Neural progenitor cell (in vitro differentiated cells): ENCODE data around the gene GATAD2B. TPM values are rescaled to one million over a fixed set of nuclear protein-coding genes. Genes with fewer than 3 reads are reported as not detected.
A peak's percentile ranks its signal among the peaks of the same experiment; 100 is the strongest.

Experiments
- DNase-seq: peaks from one replicate; pipeline ENCODE4 v3.0.0-alpha.2; 2016; ENCODE audit warnings: low spot score
- H2AFZ ChIP-seq: fragments of 200-600 bp; sonication (generic); replicated peaks from 2 replicates; pipeline ENCODE4 v1.6.1; 2016; ENCODE audit warnings: antibody characterized with exemption
- H3F3A ChIP-seq: fragments of 200-600 bp; sonication (generic); 2 replicates; pipeline ENCODE4 v1.6.1; 2016; ENCODE audit warnings: antibody characterized with exemption, low read depth
- H3K27ac ChIP-seq: fragments of 200-600 bp; sonication (generic); 2 replicates; pipeline ENCODE4 v1.5.1; 2016; ENCODE audit warnings: mild to moderate bottlenecking
- H3K27me3 ChIP-seq: fragments of 200-600 bp; sonication (generic); 2 replicates; pipeline ENCODE4 v1.6.1; 2016; ENCODE audit warnings: mild to moderate bottlenecking, moderate library complexity
- H3K36me3 ChIP-seq: fragments of 200-600 bp; sonication (generic); 2 replicates; pipeline ENCODE4 v1.5.1; 2016
- H3K4me1 ChIP-seq: fragments of 200-600 bp; sonication (generic); 2 replicates; pipeline ENCODE4 v1.6.1; 2016; ENCODE audit warnings: mixed run types
- H3K4me2 ChIP-seq: fragments of 200-600 bp; sonication (generic); 2 replicates; pipeline ENCODE4 v1.6.1; 2016
- H3K4me3 ChIP-seq: fragments of 200-600 bp; sonication (generic); 2 replicates; pipeline ENCODE4 v1.5.1; 2016
- H3K79me2 ChIP-seq: fragments of 200-600 bp; sonication (generic); 2 replicates; pipeline ENCODE4 v1.6.1; 2016; ENCODE audit warnings: low read depth
- H3K9ac ChIP-seq: fragments of 200-600 bp; sonication (generic); 2 replicates; pipeline ENCODE4 v1.6.1; 2016
- H3K9me3 ChIP-seq: fragments of 200-600 bp; sonication (generic); 2 replicates; pipeline ENCODE4 v1.5.1; 2016; ENCODE audit warnings: low read depth
- H4K20me1 ChIP-seq: fragments of 200-600 bp; sonication (generic); 2 replicates; pipeline ENCODE4 v1.6.1; 2016; ENCODE audit warnings: low read depth
- H3K27ac Mint-ChIP-seq: 3 replicates; pipeline ENCODE4 v1.8.0; 2021; ENCODE audit warnings: mixed read lengths
- H3K27me3 Mint-ChIP-seq: 2 replicates; pipeline ENCODE4 v1.8.0; 2022; ENCODE audit warnings: low read depth, mild to moderate bottlenecking, inconsistent platforms, moderate library complexity, mixed read lengths; ENCODE audit not compliant: insufficient read depth
- H3K36me3 Mint-ChIP-seq: 3 replicates; pipeline ENCODE4 v1.8.0; 2021; ENCODE audit warnings: mixed read lengths
- H3K4me1 Mint-ChIP-seq: 3 replicates; pipeline ENCODE4 v1.8.0; 2021; ENCODE audit warnings: mixed read lengths
- H3K4me3 Mint-ChIP-seq: 3 replicates; pipeline ENCODE4 v1.8.0; 2021; ENCODE audit warnings: mild to moderate bottlenecking, moderate library complexity, mixed read lengths
- H3K9me3 Mint-ChIP-seq: 3 replicates; pipeline ENCODE4 v1.8.0; 2020; ENCODE audit warnings: mixed read lengths
- CTCF ChIP-seq: fragments of 200-600 bp; sonication (generic); IDR thresholded peaks from 2 replicates; pipeline ENCODE4 v1.5.1; 2017; ENCODE audit warnings: antibody characterized with exemption, mild to moderate bottlenecking
- EZH2 ChIP-seq: fragments of 200-600 bp; sonication (generic); IDR thresholded peaks from 2 replicates; pipeline ENCODE4 v1.6.1; 2017; ENCODE audit warnings: antibody characterized with exemption, mild to moderate bottlenecking, moderate library complexity
- EZH2phosphoT487 ChIP-seq: fragments of 200-600 bp; sonication (generic); IDR thresholded peaks from 2 replicates; pipeline ENCODE4 v1.6.1; 2017; ENCODE audit warnings: antibody characterized with exemption
- total RNA-seq: library from RNA; depleted of rRNA; stranded (reverse); fragments of >200 nt; gene quantifications from 2 replicates; pipeline ENCODE4 v1.2.3, GENCODE V29; 2015; ENCODE audit warnings: low replicate concordance

GATAD2B gene
- total RNA-seq, 1 donor from 2014 or later = 14.8 TPM

- peak overlapping the region; percentile 100 for H3K4me3 Mint-ChIP-seq
- Histone ChIP-seq H4K20me1 (peaks cover 45% of the 10 kb centered on the region), H3K36me3 (no peaks in the 10 kb centered on the region), H3K27ac (peak overlapping the region; percentile 21), H3K4me1 (peaks cover 29% of the 10 kb centered on the region), H3K4me3 (no peak overlapping the region), H3K9me3 (no peaks in the 10 kb centered on the region), H2AFZ (no peak overlapping the region), H3F3A (peaks cover 27% of the 10 kb centered on the region), H3K27me3 (no peaks in the 10 kb centered on the region), H3K4me2 (peak overlapping the region; percentile 66), H3K9ac (no peak overlapping the region), H3K79me2 (peaks cover 75% of the 10 kb centered on the region)
- H3K27me3 Mint-ChIP-seq = peaks cover 11% of the 10 kb centered on the region
- H3K9me3 Mint-ChIP-seq = no peaks in the 10 kb centered on the region
- DNase-seq = no peak
- TF ChIP-seq EZH2phosphoT487 (no peak), CTCF (no peak), EZH2 (no peak)
- H3K4me1 Mint-ChIP-seq = peaks cover 50% of the 10 kb centered on the region
- peaks cover 15% of the 10 kb centered on the region for H3K36me3 Mint-ChIP-seq
- H3K27ac Mint-ChIP-seq = no peak overlapping the region
Measured at GRCh38 chr1:153958961-153959260, 36.1 kb upstream of the GATAD2B start.

- Histone ChIP-seq H3K27ac (peak within 1 kb of the TSS; percentile 81), H2AFZ (peak within 1 kb of the TSS; percentile 38), H3K36me3 (no peaks in the 10 kb centered on the region), H3K9ac (peak within 1 kb of the TSS; percentile 94), H3F3A (peaks cover 23% of the 10 kb centered on the region), H3K9me3 (no peaks in the 10 kb centered on the region), H3K27me3 (no peaks in the 10 kb centered on the region), H3K4me1 (peaks cover 29% of the 10 kb centered on the region), H3K79me2 (peaks cover 80% of the 10 kb centered on the region), H3K4me3 (peak within 1 kb of the TSS; percentile 92), H3K4me2 (peak within 1 kb of the TSS; percentile 92), H4K20me1 (peaks cover 49% of the 10 kb centered on the region)
- TF ChIP-seq CTCF (no peak), EZH2phosphoT487 (no peak), EZH2 (no peak)
- peaks cover 15% of the 10 kb centered on the region for H3K36me3 Mint-ChIP-seq
- H3K27me3 Mint-ChIP-seq = peaks cover 11% of the 10 kb centered on the region
- H3K9me3 Mint-ChIP-seq = no peaks in the 10 kb centered on the region
- peak; percentile 99 for DNase-seq
- H3K4me3 Mint-ChIP-seq = peak within 1 kb of the TSS; percentile 100
- H3K4me1 Mint-ChIP-seq = peaks cover 45% of the 10 kb centered on the region
- peak within 1 kb of the TSS; percentile 97 for H3K27ac Mint-ChIP-seq
Measured at GRCh38 chr1:153958111-153958960, 35.6 kb upstream of the GATAD2B start, which contains the start of gene CRTC2. TSS of gene CRTC2 (minus strand) at chr1:153958612. CDS start at chr1:153958497, 115 bp downstream.

GRCh38 chr1:153957744-153958110, 35.0 kb upstream of the GATAD2B start:
- DNase-seq = no peak
- Mint-ChIP-seq H3K4me3 (peak overlapping the region; percentile 100), H3K27me3 (peaks cover 11% of the 10 kb centered on the region), H3K27ac (peak overlapping the region; percentile 97), H3K4me1 (peaks cover 43% of the 10 kb centered on the region), H3K36me3 (peaks cover 15% of the 10 kb centered on the region), H3K9me3 (no peaks in the 10 kb centered on the region)
- H2AFZ ChIP-seq = peak overlapping the region; percentile 38
- H3K9me3 ChIP-seq = no peaks in the 10 kb centered on the region
- peaks cover 23% of the 10 kb centered on the region for H3F3A ChIP-seq
- peak overlapping the region; percentile 92 for H3K4me3 ChIP-seq
- H3K9ac ChIP-seq = peak overlapping the region; percentile 94
- H3K4me2 ChIP-seq = peak overlapping the region; percentile 92
- H3K4me1 ChIP-seq = peaks cover 29% of the 10 kb centered on the region
- TF ChIP-seq EZH2phosphoT487 (no peak), CTCF (no peak), EZH2 (no peak)
- H3K27ac ChIP-seq = peak overlapping the region; percentile 81
- peaks cover 51% of the 10 kb centered on the region for H4K20me1 ChIP-seq
- H3K36me3 ChIP-seq = no peaks in the 10 kb centered on the region
- peaks cover 77% of the 10 kb centered on the region for H3K79me2 ChIP-seq
- no peaks in the 10 kb centered on the region for H3K27me3 ChIP-seq
